Adrenal gland (tissue), 12 donors: Measurements from ENCODE around the gene SIK2. TPM values are rescaled to one million over a fixed set of nuclear protein-coding genes. Genes with fewer than 3 reads are reported as not detected.

Source experiments
- DNase-seq, 7 donors: peaks; one replicate each; pipeline ENCODE4 v3.0.0-alpha.2; 2019 to 2020
- H3K27ac ChIP-seq, 5 donors: fragments of 200-600 bp; sonication (generic) in 4 of 5; 1 replicate in 3 of 5; 2 replicates in 2 of 5; pipeline versions ENCODE4 v1.5.1 to v1.8.0; 2016 to 2020; ENCODE audit warnings: mild to moderate bottlenecking in 1 of 5
- H3K27me3 ChIP-seq: fragments of 200-600 bp; 2 replicates; pipeline ENCODE4 v1.8.0; 2021
- H3K36me3 ChIP-seq, 2 donors: fragments of 200-600 bp; replicated peaks in 1 of 2; 1 replicate in 1 of 2; 2 replicates in 1 of 2; pipeline versions ENCODE4 v1.5.1 to v1.8.0; 2018 to 2022
- H3K4me1 ChIP-seq, 2 donors: fragments of 200-600 bp; replicated peaks in 1 of 2; 1 replicate in 1 of 2; 2 replicates in 1 of 2; pipeline versions ENCODE4 v1.5.1 to v1.8.0; 2018 to 2021
- H3K4me3 ChIP-seq, 4 donors: fragments of 200-600 bp; sonication (generic) in 3 of 4; one replicate each; pipeline ENCODE4 v1.5.1; 2016 to 2018
- H3K9me3 ChIP-seq, 3 donors: fragments of 200-600 bp; sonication (generic) in 1 of 3; replicated peaks in 1 of 3; 1 replicate in 2 of 3; 2 replicates in 1 of 3; pipeline versions ENCODE4 v1.5.1 to v1.8.0; 2016 to 2021
- CTCF ChIP-seq, 6 experiments: fragments of 450-650 bp in 4 of 6; fragments of 200-600 bp in 2 of 6; sonication (generic) in 1 of 6; IDR thresholded peaks; 1 replicate in 5 of 6; 2 replicates in 1 of 6; pipeline versions ENCODE4 v1.5.1 to v1.8.0; 2016 to 2021; ENCODE audit warnings: antibody characterized with exemption in 6 of 6, mild to moderate bottlenecking in 2 of 6, moderate library complexity in 1 of 6
- POLR2A ChIP-seq, 2 donors: fragments of 450-650 bp; IDR thresholded peaks; one replicate each; pipeline ENCODE4 v1.6.1; 2017; ENCODE audit warnings: antibody characterized with exemption in 2 of 2, mild to moderate bottlenecking in 2 of 2, moderate library complexity in 1 of 2
- whole genome bisulfite sequencing, 4 donors: extraction: QIAGEN DNeasy Blood & Tissue Kit in 2 of 4; methylation state at CpG; one replicate each; pipeline versions ENCODE4 v1.1.5 to v1.1.7; 2013 to 2017; 5-methylcytosine and 5-hydroxymethylcytosine counted together
- intact Hi-C, 2 donors: fragments of 100-400 bp; cut with DNase I; formaldehyde crosslinking; loops; one replicate each; pipeline versions ENCODE4 v1.14.1 to v1.15.0; 2022 to 2023
- polyA plus RNA-seq, 3 donors: library from polyadenylated mRNA; stranded (reverse); fragments of 200-250 nt in 2 of 3; fragments of 350-450 nt in 1 of 3; fragmentation: Illumina TruSeq in 1 of 3; extraction: RNeasy Lipid Tissue Mini Kit (QIAGEN cat#74804) in 1 of 3; gene quantifications; one replicate each; pipeline ENCODE4 v1.2.3, GENCODE V29; 2013 to 2014
- total RNA-seq, 9 donors: library from RNA; depleted of rRNA in 4 of 9; stranded (reverse); fragments of >200 nt in 4 of 9; fragments of 120-200 nt in 1 of 9; fragmentation: NEBNext Ultra II Directional in 1 of 9; extraction: Animal tissue kit (Norgen Biotek cat#: 25700) in 1 of 9; gene quantifications; one replicate each; pipeline versions ENCODE4 v1.1.0 to v1.2.4, GENCODE V29; 2013 to 2023
- donor health status: healthy with polysubstance abuse.
- donor health status: Bipolar disorder and iron deficiency.
- donor health status: DM: yes; HTN: yes; CAD: no.
- donor health status: DM: no; HTN: no; CAD: no.
- donor health status: DM: no; HTN: no; CAD: no.
- donor health status: DM: yes; HTN: yes; CAD: no.

SIK2 gene
- total and polyA plus RNA-seq, 12 donors: 7.6 to 33.0 (median 25.3) TPM

GRCh38 chr11:111660822-111661221 lies 58.6 kb downstream of the SIK2 start:
- intact Hi-C loops: no loop called here
- no peak for DNase-seq
- TF ChIP-seq CTCF (IDR thresholded peaks at IDR 0.05) (no peak), POLR2A (IDR thresholded peaks at IDR 0.05) (no peak)
- H3K27me3 ChIP-seq: no peaks in the 10 kb centered on the region
- no peak overlapping the region for H3K27ac ChIP-seq
- no peak overlapping the region for H3K4me3 ChIP-seq
- no peaks in the 10 kb centered on the region for H3K9me3 ChIP-seq
- 89 to 98% (median 94%) methylated on average over 2 of the region's 2 CpGs for WGBS, 4 donors
- peaks cover 13% of the 10 kb centered on the region in 2 donors for H3K4me1 ChIP-seq
- no peaks in the 10 kb centered on the region for H3K36me3 ChIP-seq

GRCh38 chr11:111663820-111664219 lies 61.6 kb downstream of the SIK2 start:
- intact Hi-C loops: no loop called here
- no peak for TF ChIP-seq POLR2A (IDR thresholded peaks at IDR 0.05)
- TF ChIP-seq CTCF (IDR thresholded peaks at IDR 0.05): no peak
- DNase-seq: peak in 6 of 7 donors; percentile 46 to 75 (median 58)
- no peaks in the 10 kb centered on the region for H3K27me3 ChIP-seq
- H3K4me3 ChIP-seq: no peak overlapping the region
- H3K4me1 ChIP-seq: peaks cover 13% of the 10 kb centered on the region in 2 donors
- no peak overlapping the region for H3K27ac ChIP-seq
- no peaks in the 10 kb centered on the region for H3K36me3 ChIP-seq
- no peaks in the 10 kb centered on the region for H3K9me3 ChIP-seq

GRCh38 chr11:111665777-111666176 lies 63.5 kb downstream of the SIK2 start:
- H3K36me3 ChIP-seq: no peaks in the 10 kb centered on the region
- no peaks in the 10 kb centered on the region for H3K27me3 ChIP-seq
- no peak overlapping the region for H3K4me3 ChIP-seq
- WGBS, 4 donors: 57 to 63% (median 58%) methylated on average over 3 of the region's 3 CpGs
- H3K9me3 ChIP-seq: no peaks in the 10 kb centered on the region
- intact Hi-C loops: no loop called here
- TF ChIP-seq CTCF (IDR thresholded peaks at IDR 0.05) (no peak), POLR2A (IDR thresholded peaks at IDR 0.05) (no peak)
- DNase-seq: peak in 1 of 7 donors; percentile 19
- no peak overlapping the region for H3K27ac ChIP-seq
- H3K4me1 ChIP-seq: peaks cover 13% of the 10 kb centered on the region in 2 donors

GRCh38 chr11:111668980-111669379 lies 66.7 kb downstream of the SIK2 start:
- Histone ChIP-seq H3K36me3 (peaks cover 0 to 16% of the 10 kb centered on the region in 2 donors), H3K4me1 (peaks cover 2 to 3% of the 10 kb centered on the region in 2 donors), H3K27me3 (no peaks in the 10 kb centered on the region), H3K9me3 (no peaks in the 10 kb centered on the region), H3K27ac (no peak overlapping the region), H3K4me3 (no peak overlapping the region)
- DNase-seq: no peak
- TF ChIP-seq POLR2A (IDR thresholded peaks at IDR 0.05): no peak
- no peak for TF ChIP-seq CTCF (IDR thresholded peaks at IDR 0.05)
- intact Hi-C loops: no loop called here
- WGBS, 4 donors: 84 to 100% (median 93%) methylated on average over 1 of the region's 1 CpG
